ENCODE measurements around the gene SELENOS. TPM values are rescaled to one million over a fixed set of nuclear protein-coding genes. Genes with fewer than 3 reads are reported as not detected.

Gene SELENOS
- total RNA-seq, 2 experiments from 2014 or later: 13.1 to 15.3 TPM

DNA sequence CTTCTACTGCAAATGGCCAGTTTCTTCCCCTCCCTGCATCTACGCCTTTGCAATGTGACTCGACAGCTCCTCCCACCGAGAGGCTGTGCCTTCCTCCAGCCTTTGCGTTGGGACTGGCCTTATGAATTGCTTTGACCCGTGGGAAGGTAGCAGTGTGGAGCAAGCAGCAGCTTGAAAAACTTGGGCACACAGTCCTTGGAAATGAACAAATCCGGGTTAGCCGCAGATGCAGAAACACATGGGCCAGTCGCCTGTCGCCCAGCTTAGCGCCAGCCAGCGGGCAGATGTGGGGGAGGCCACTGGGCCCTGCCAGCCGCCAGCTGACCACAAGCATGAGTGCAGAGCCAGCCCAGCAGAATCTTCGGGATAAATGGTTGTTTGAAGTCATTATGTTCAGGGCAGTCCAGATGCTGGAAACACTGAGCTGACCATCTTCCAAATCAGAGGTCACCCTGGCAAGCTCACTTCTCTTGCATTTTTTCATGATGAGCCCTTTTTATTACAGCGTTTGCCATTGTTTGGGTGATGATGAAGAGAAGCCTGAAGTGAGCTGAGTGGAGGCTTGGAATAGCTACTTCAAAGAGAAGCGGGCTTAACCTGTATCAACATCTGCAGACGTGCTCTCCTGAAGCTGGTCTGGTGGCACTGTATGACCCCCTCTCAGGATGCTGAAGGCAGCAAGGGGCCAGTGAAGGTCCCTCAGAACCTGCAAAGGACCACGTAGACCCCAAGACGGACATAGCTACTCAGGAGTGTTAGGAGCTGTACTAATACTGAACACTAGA, 9.8 kb downstream of the SELENOS start:
- Mint-ChIP-seq H3K9me3 (no peaks in the 10 kb centered on the region), H3K4me3 (no peak overlapping the region), H3K4me1 (ENCODE audit: low read depth) (peaks cover 2% of the 10 kb centered on the region), H3K36me3 (ENCODE audit: low read depth) (peaks cover 10% of the 10 kb centered on the region), H3K27ac (no peak overlapping the region), H3K27me3 (ENCODE audit: low read depth) (no peaks in the 10 kb centered on the region)
- DNase-seq: no peak
- intact Hi-C loops (cut with micrococcal nuclease): no loop called here
- CTCF ChIA-PET: interaction anchor here (0.6 to 2.1 kb wide), 8 partner anchors 8 to 387 kb away, joined by 3 to 10 read pairs (median 3); no protein-coding TSS in a partner anchor

DNA sequence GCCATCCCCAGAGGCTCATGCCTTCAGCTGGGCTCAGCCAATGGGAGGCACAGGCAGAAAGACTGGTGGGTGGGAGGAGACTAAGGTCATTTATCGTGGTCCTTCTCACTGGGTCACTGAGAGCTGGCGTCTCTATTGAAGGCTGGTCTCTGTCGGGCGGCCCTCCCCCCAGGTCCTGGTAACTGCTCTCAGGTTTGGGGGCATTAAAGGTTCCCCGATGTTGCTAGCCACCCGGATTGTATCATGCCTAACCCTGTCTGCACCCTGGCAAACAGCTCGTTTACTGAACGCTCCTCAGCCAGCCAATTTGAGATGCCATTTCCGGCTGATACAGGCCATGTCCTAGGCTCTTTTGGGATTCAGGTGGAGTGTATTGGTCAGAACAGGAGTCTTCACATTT, 10.5 kb downstream of the SELENOS start:
- CTCF ChIA-PET: interaction anchor here (0.6 to 2.1 kb wide), 3 partner anchors 9 to 258 kb away, joined by 3 to 10 read pairs (median 9); no protein-coding TSS in a partner anchor
- Mint-ChIP-seq H3K27ac (no peak overlapping the region), H3K4me1 (ENCODE audit: low read depth) (peaks cover 2% of the 10 kb centered on the region), H3K9me3 (no peaks in the 10 kb centered on the region), H3K4me3 (no peak overlapping the region), H3K27me3 (ENCODE audit: low read depth) (no peaks in the 10 kb centered on the region), H3K36me3 (ENCODE audit: low read depth) (peaks cover 9% of the 10 kb centered on the region)
- intact Hi-C loops (cut with micrococcal nuclease): no loop called here
- DNase-seq: no peak

DNA sequence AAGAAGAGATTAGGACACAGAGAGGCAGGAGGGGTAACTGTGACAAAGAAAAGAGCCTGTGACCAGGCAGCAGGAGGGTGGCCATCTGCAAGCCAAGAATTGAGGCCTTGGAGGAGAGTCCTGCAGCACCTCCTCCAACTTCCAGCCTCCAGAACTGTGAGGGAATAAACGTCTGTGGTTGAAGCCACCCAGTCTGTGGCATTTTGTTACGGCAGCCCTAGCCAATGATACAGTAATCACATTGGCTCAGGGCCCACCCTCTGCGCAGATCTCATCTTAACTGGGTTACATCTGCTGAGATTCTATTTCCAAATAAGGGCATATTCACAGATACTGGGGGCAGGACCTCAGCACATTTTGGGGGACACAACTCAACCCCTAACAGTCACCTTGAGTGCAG, 11.3 kb downstream of the SELENOS start:
- H3K9me3 Mint-ChIP-seq: no peaks in the 10 kb centered on the region
- H3K27me3 Mint-ChIP-seq (ENCODE audit: low read depth): no peaks in the 10 kb centered on the region
- no peak for DNase-seq
- H3K4me1 Mint-ChIP-seq (ENCODE audit: low read depth): peaks cover 2% of the 10 kb centered on the region
- no peak overlapping the region for H3K4me3 Mint-ChIP-seq
- CTCF ChIA-PET: no interaction called here
- H3K36me3 Mint-ChIP-seq (ENCODE audit: low read depth): peaks cover 4% of the 10 kb centered on the region
- H3K27ac Mint-ChIP-seq: no peak overlapping the region
- intact Hi-C loops (cut with micrococcal nuclease): no loop called here

DNA sequence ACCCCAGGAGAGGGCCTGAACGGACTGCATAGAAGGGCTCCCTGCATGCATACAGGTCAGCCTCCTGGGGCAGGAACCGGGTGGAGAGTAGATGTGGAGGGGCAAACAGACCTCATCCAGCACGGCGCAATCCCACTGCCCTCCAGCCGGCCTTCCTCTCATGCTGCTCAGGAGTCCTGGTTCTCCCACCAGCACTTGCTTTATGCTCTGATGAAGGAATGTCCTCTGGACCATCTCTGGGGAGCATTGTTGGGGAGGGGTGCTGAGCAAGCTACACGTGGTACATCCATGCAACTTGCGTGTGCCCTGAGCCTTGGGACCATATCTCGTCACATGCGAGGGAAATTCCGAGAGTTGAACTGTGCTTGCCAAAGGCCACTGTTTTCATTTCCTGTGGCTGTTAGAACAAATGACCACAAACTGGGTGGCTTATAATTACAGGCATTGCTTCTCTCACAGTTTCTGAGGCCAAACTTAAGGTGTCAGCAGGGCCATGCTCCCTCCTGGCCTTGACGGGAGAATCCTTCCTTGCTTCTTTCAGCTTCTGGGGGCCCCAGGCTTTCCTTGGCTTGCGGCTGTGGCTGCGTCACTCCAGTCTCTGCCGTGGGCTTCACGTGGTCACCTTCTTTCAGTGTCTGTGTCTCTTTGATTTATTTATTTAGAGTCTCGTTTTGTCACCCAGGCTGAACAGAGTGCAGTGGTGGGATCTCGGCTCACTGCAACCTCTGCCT, 12.2 kb downstream of the SELENOS start:
- no peak overlapping the region for H3K27ac Mint-ChIP-seq
- CTCF ChIA-PET: interaction anchor here (0.5 kb wide), 1 partner anchor 11 kb away, joined by 3 read pairs; no protein-coding TSS in a partner anchor

DNA sequence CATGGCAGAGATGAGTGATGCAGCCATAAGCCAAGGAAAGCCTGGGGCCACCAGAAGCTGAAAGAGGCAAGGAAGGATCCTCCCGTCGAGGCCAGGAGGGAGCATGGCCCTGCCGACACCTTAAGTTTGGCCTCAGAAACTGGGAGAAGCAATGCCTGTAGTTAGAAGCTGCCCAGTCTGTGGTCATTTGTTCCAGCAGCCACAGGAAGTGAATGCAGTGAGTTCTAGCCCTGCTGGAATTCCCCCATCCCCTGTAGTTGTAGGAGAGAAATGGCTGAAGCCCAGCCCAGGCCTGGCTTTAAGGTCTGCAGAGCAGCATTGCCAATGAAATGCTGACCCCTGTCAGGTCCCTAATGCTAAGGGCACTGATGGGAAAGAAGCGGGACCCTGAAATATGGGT, 13.3 kb downstream of the SELENOS start:
- no peak for DNase-seq
- Mint-ChIP-seq H3K27ac (no peak overlapping the region), H3K36me3 (ENCODE audit: low read depth) (peaks cover 3% of the 10 kb centered on the region), H3K4me1 (ENCODE audit: low read depth) (peaks cover 2% of the 10 kb centered on the region), H3K27me3 (ENCODE audit: low read depth) (no peaks in the 10 kb centered on the region), H3K4me3 (no peak overlapping the region), H3K9me3 (no peaks in the 10 kb centered on the region)
- intact Hi-C loops (cut with micrococcal nuclease): no loop called here
- CTCF ChIA-PET: interaction anchor here (3.1 kb wide), 1 partner anchor 256 kb away, joined by 9 read pairs; no protein-coding TSS in a partner anchor

More for the DNA sequence above, 12.2 kb downstream of the SELENOS start:
- Mint-ChIP-seq H3K9me3 (no peaks in the 10 kb centered on the region), H3K27me3 (ENCODE audit: low read depth) (no peaks in the 10 kb centered on the region), H3K4me3 (no peak overlapping the region), H3K4me1 (ENCODE audit: low read depth) (peaks cover 2% of the 10 kb centered on the region), H3K36me3 (ENCODE audit: low read depth) (peaks cover 3% of the 10 kb centered on the region)
- intact Hi-C loops (cut with micrococcal nuclease): no loop called here
- no peak for DNase-seq

DNA sequence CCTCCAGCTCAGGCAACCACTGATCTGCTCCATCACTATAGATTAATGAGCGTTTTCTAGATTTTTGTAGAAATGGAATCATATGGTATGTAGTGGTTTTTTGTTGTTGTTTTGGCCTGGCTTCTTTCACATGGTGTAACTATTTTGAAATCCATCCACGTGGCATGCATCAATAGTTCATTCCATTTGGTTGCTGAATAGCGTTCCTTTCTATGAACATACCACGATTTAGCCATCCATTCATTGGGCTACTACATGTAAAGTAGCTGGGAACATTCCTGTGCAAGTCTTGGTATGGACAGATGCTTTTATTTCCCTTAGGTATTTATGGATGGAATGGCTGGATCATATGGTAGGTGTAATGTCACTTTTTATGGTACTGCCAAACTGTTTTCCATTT, 14.7 kb downstream of the SELENOS start:
- Mint-ChIP-seq H3K4me3 (no peak overlapping the region), H3K27me3 (ENCODE audit: low read depth) (peaks cover 6% of the 10 kb centered on the region)

DNA sequence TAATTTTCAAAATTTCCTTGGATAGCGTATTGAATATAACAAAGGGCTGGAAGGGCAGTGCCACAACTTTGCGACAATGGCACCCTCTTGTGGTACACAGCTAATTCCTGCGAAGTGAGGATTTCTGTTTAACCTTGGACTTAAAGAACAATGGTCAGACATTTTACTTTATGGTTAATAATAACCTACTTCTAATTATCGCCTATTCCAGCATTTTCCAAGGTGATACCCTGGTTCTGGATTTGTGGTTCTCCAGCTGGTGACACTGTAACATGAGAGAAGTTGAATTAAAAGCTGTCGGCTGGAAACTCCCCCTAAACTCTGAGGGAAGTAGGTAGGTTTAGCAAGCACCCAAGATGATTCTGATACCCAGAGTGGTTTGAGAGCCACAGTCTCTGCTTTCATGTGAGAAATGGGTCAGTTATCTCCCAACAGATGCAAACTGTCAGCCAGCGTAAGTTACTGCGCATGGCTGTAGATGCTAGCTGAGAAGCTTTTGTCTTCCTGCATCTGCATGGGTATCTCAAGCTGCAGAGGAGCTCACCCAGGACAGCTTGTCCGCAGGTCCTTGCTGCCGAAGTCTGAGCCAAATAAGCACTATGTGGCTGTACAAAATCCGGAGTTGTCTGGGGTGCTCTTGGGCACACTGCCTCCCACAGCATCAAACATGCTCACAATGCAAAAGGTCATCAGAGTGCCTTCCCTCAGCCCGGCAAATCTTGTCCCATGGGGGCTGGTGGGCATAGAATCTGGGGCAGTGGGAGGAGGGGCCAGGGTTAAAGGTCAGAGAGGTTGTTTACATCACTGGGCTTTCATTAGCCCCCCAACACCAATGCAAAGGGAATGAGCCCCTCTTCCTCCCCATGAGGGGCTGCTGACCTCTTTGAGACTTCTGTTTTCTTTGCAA, 18.8 kb downstream of the SELENOS start:
- intact Hi-C loops (cut with micrococcal nuclease): loop anchor here (1.0 kb wide), 3 partner anchors 137 to 243 kb away; no protein-coding TSS in a partner anchor
- peak; percentile 73 for DNase-seq
- Mint-ChIP-seq H3K4me3 (no peak overlapping the region), H3K27me3 (ENCODE audit: low read depth) (peaks cover 6% of the 10 kb centered on the region), H3K36me3 (ENCODE audit: low read depth) (no peaks in the 10 kb centered on the region), H3K9me3 (no peaks in the 10 kb centered on the region), H3K4me1 (ENCODE audit: low read depth) (peaks cover 19% of the 10 kb centered on the region), H3K27ac (no peak overlapping the region)
- CTCF ChIA-PET: interaction anchor here (0.7 to 5.5 kb wide), 30 partner anchors 9 to 342 kb away, joined by 3 to 89 read pairs (median 4); no protein-coding TSS in a partner anchor

More for the DNA sequence above, 14.7 kb downstream of the SELENOS start:
- intact Hi-C loops (cut with micrococcal nuclease): no loop called here
- CTCF ChIA-PET: interaction anchor here (0.8 to 4.0 kb wide), 4 partner anchors 174 to 254 kb away, joined by 5 to 19 read pairs (median 8); no protein-coding TSS in a partner anchor
- no peak for DNase-seq
- Mint-ChIP-seq H3K9me3 (no peaks in the 10 kb centered on the region), H3K4me1 (ENCODE audit: low read depth) (peaks cover 2% of the 10 kb centered on the region), H3K36me3 (ENCODE audit: low read depth) (no peaks in the 10 kb centered on the region), H3K27ac (no peak overlapping the region)

DNA sequence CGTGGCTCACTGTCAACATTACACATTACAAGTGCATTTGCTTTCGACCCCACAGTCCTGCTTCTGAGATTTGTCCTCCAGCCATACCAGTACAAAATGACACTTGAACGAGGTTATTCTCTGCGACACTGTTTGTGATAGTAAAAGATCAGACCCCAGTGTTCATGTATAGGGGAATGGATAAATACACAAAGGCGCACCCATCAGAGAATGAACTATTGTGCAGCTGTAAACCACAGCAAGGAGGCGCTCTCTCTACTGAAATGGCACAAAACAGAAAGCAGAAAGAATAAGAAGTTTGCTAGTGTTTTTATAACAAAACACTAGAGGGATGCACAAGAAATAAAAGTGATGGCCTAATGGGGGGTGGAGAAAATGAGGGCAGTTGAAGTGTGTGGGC, 20.5 kb downstream of the SELENOS start:
- peak; percentile 34 for DNase-seq
- intact Hi-C loops (cut with micrococcal nuclease): no loop called here
- CTCF ChIA-PET: interaction anchor here (2.3 to 5.5 kb wide), 3 partner anchors 135 to 241 kb away, joined by 18 to 89 read pairs (median 58); no protein-coding TSS in a partner anchor
- peaks cover 6% of the 10 kb centered on the region for H3K27me3 Mint-ChIP-seq (ENCODE audit: low read depth)
- H3K9me3 Mint-ChIP-seq: no peaks in the 10 kb centered on the region
- H3K36me3 Mint-ChIP-seq (ENCODE audit: low read depth): no peaks in the 10 kb centered on the region
- no peak overlapping the region for H3K27ac Mint-ChIP-seq
- H3K4me3 Mint-ChIP-seq: no peak overlapping the region
- H3K4me1 Mint-ChIP-seq (ENCODE audit: low read depth): peaks cover 26% of the 10 kb centered on the region

DNA sequence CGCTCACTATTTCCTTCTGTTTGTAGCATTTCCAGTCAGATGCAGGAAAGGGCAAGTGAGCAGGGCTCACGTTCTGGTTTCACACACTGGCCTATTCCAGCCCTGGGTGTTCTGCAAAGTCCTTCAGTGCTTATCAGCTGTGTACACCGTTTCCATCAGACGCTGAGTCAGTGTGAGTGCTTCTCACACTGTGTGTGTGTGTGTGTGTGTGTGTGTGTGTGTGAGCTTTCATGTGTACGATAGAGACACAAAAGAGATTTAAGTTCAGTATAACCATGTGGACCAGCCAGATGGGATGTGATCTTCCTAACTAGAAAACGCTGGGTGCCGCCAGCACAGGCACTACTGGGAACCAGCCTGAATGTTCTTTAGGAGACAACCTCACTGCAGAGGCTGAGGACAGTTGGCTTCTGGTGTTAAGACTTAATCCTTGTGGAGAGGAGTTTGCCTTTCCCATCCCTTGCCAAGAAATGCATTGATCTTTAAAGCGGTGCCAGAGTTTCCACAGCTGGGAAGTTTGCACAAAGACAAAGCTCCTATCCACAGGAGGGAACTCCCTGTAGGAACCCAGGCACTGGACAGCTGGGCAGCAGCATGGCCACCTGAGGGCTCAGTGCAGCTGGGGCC, 21.6 kb downstream of the SELENOS start:
- Mint-ChIP-seq H3K4me3 (no peak overlapping the region), H3K9me3 (no peaks in the 10 kb centered on the region), H3K27ac (no peak overlapping the region), H3K36me3 (ENCODE audit: low read depth) (no peaks in the 10 kb centered on the region), H3K4me1 (ENCODE audit: low read depth) (peaks cover 26% of the 10 kb centered on the region), H3K27me3 (ENCODE audit: low read depth) (peaks cover 6% of the 10 kb centered on the region)
- CTCF ChIA-PET: interaction anchor here (0.6 to 5.5 kb wide), 9 partner anchors 32 to 247 kb away, joined by 3 to 89 read pairs (median 4); no protein-coding TSS in a partner anchor
- intact Hi-C loops (cut with micrococcal nuclease): no loop called here
- DNase-seq: no peak

DNA sequence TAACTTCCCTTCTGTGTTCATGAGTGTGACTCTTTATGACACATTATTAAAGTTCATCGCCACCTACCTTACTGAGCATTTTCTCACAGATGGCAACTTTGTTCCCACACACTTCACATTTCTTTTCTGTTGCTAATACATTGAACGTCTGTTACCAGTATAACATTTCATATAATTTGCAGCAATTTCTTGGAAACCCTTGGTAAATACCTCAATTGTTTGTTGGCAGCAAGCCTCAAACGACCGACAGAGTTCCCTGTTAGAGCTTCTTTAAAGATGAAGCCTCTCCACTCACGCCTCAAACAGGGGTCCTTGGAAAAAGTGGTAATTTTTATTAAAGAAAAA, 22.3 kb downstream of the SELENOS start:
- H3K36me3 Mint-ChIP-seq (ENCODE audit: low read depth): no peaks in the 10 kb centered on the region
- no peak for DNase-seq
- H3K4me3 Mint-ChIP-seq: no peak overlapping the region
- H3K4me1 Mint-ChIP-seq (ENCODE audit: low read depth): peaks cover 32% of the 10 kb centered on the region
- H3K9me3 Mint-ChIP-seq: no peaks in the 10 kb centered on the region
- H3K27ac Mint-ChIP-seq: no peak overlapping the region
- CTCF ChIA-PET: interaction anchor here (0.6 to 5.5 kb wide), 6 partner anchors 33 to 247 kb away, joined by 3 to 89 read pairs (median 6); no protein-coding TSS in a partner anchor
- intact Hi-C loops (cut with micrococcal nuclease): no loop called here
- H3K27me3 Mint-ChIP-seq (ENCODE audit: low read depth): peaks cover 6% of the 10 kb centered on the region
